GM10266 (cell line): ENCODE measurements around the gene CHST12.

Source experiments
- DNase-seq: peaks from one replicate; pipeline ENCODE4 v3.0.0; 2012; ENCODE audit errors: extremely low spot score
- CTCF ChIP-seq: IDR thresholded peaks from 2 replicates; pipeline ENCODE4 v1.5.1; 2012; ENCODE audit warnings: mild to moderate bottlenecking, low read depth; ENCODE audit not compliant: control insufficient read depth, insufficient read depth; ENCODE audit errors: missing control alignments

The CHST12 gene

GRCh38 chr7:2405601-2406345 is 2.4 kb downstream of the CHST12 start:
- peak; percentile 85 for DNase-seq
- TF ChIP-seq CTCF: no peak

GRCh38 chr7:2409745-2410414 is 6.5 kb downstream of the CHST12 start:
- no peak for TF ChIP-seq CTCF
- no peak for DNase-seq

- no peak for DNase-seq
- no peak for TF ChIP-seq CTCF
Measured at GRCh38 chr7:2411049-2411448, 7.6 kb downstream of the CHST12 start.

- TF ChIP-seq CTCF: no peak
- DNase-seq: no peak
Measured at GRCh38 chr7:2411815-2412586, 8.6 kb downstream of the CHST12 start.

- no peak for DNase-seq
- no peak for TF ChIP-seq CTCF
Measured at GRCh38 chr7:2412587-2413201, 9.3 kb downstream of the CHST12 start.

- no peak for TF ChIP-seq CTCF
- DNase-seq: no peak
Measured at GRCh38 chr7:2416063-2416462, 12.7 kb downstream of the CHST12 start.
